AG10803 (cell line): Measurements from ENCODE around the gene FBXO34.

Experiments used
- DNase-seq: peaks from one replicate; pipeline ENCODE4 v3.0.0; 2010; ENCODE audit warnings: low read depth
- H3K4me3 ChIP-seq: 2 replicates; pipeline ENCODE4 v1.5.1; 2011; ENCODE audit warnings: mild to moderate bottlenecking, low read length, control low read depth
- TF ChIP-seq, protein P1 (sequence below): conservative IDR thresholded peaks from 2 replicates; pipeline ENCODE4 v1.5.1; 2011; ENCODE audit warnings: mild to moderate bottlenecking, low read length, control low read depth, inconsistent platforms

The FBXO34 gene

DNA sequence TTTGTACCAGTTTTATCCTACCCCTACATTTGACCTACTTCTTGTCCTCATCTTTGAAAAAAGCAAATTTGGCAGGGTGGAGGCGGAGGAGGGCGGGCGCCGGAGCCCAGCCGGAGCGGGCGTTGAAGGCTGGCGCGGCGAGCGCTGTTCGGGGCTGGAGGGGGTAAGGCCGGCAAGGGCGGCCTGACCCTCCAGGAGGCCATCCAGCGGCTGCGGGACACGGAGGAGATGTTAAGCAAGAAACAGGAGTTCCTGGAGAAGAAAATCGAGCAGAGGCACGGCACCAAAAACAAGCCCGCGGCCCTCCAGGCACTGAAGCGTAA is 27.2 kb downstream of the FBXO34 start:
- H3K4me3 ChIP-seq: no peak overlapping the region
- TF ChIP-seq, protein P1, sequence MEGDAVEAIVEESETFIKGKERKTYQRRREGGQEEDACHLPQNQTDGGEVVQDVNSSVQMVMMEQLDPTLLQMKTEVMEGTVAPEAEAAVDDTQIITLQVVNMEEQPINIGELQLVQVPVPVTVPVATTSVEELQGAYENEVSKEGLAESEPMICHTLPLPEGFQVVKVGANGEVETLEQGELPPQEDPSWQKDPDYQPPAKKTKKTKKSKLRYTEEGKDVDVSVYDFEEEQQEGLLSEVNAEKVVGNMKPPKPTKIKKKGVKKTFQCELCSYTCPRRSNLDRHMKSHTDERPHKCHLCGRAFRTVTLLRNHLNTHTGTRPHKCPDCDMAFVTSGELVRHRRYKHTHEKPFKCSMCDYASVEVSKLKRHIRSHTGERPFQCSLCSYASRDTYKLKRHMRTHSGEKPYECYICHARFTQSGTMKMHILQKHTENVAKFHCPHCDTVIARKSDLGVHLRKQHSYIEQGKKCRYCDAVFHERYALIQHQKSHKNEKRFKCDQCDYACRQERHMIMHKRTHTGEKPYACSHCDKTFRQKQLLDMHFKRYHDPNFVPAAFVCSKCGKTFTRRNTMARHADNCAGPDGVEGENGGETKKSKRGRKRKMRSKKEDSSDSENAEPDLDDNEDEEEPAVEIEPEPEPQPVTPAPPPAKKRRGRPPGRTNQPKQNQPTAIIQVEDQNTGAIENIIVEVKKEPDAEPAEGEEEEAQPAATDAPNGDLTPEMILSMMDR: no peak
- no peak for DNase-seq

GRCh38 chr14:55301437-55302121 is 30.4 kb downstream of the FBXO34 start:
- TF ChIP-seq, protein P1: no peak
- DNase-seq: peak; percentile 44
- H3K4me3 ChIP-seq: no peak overlapping the region

DNA sequence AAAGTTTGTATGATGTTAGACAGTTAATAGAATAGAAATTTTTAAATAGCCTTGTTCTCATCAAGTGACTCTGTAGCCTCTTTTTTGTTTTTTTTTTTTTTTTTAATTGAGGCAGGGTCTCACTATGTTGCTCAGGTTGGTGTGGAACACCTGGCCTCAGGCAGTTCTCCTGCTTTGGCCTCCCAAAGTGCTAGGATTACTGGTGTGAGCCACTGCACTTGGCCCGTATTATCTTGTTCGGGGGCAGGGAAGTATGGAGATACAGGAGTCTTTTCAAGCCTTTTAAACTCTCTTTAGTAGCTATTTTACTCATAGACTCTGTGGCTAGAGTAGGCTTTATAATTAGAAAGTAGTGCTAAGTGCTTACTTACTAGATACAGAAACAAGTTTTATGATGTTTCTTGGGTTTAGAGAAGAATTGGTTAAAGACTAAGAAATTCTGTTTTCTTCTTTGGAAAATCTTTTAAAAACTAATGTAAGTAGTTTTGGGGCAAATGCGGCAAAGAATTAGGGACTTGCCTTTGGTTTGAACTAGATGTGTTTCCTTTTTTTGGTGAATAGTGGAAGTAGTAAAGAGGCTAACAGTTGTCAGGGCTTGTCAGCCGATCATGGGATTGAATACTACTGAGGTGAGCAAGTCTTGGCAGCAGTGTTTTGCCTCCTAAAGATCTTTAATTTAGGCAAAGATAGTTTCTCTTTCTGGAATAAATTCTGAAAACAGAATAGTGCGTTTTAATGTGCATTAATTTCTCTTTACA is 31.3 kb downstream of the FBXO34 start:
- no peak for DNase-seq
- TF ChIP-seq, protein P1: no peak
- H3K4me3 ChIP-seq: no peak overlapping the region

DNA sequence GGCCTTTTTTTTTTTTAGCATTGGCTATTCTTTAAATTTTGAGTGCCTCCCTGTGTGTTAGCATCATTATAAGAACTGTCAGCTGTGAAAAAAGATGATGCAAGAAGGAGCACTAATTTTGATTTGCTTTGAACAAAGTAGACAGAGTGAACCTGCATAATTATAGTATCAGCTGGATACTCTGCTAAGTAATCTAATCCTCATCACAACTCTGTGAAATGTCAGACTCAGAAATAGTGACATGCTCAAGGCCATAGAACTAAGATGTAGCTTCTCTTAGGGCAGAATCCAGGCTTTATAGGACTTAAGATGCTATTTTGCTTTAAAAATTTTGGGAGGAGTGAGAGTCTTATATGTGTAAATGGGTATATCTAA is 31.9 kb downstream of the FBXO34 start:
- DNase-seq: no peak
- H3K4me3 ChIP-seq: no peak overlapping the region
- TF ChIP-seq, protein P1: no peak

GRCh38 chr14:55303691-55304145 is 32.5 kb downstream of the FBXO34 start:
- DNase-seq: peak; percentile 27
- no peak overlapping the region for H3K4me3 ChIP-seq
- TF ChIP-seq, protein P1: no peak

DNA sequence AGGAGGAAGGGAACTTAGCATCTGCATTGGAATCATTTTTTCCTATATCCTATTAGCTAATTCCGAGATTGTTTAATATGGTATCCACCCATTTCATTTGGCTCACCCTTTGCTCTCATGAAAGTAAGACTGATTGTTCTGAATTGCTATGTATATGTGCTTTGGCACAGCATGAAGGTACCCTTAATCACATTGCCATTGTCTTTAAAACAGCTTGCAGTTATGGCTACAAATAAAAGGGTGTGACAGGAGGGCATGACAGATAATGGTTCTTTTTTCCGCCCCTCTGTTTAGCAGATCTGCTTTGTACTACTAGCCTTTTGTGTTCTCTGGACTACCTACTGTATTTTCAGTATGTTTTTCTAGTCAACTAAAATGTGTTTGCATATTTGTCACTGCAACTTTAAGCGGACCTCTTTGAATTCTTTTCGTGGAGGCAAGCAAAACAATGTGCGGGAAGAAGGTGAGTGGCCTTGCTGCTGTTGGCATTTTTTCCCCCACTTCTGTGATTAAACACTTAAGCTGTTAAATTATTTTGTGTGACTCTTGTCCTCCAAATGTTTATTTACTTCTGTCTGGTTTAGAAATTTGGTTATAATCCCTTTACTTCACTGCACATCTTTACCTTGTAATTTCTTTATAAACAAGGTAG is 35.8 kb downstream of the FBXO34 start:
- TF ChIP-seq, protein P1: no peak
- H3K4me3 ChIP-seq: no peak overlapping the region
- no peak for DNase-seq
